GM12878 (cell line): ENCODE results near the gene TRPM7. TPM values are rescaled to one million over a fixed set of nuclear protein-coding genes. Genes with fewer than 3 reads are reported as not detected.

ENCODE experiments used
- ATAC-seq: fragments of 200-7000 bp; cut with Tn5 transposase; 3 replicates; pipeline ENCODE4 v1.9.1; 2020; ENCODE audit warnings: mild to moderate bottlenecking, moderate library complexity
- BruUV-seq: library from RNA; stranded (reverse); fragments of 400-500 nt; replicated peaks from 2 replicates; lab custom pipeline; 2021; lab: Mats Ljungman, UMichigan
- CTCF ChIA-PET: fragments of 300-600 bp; sonication (Branson Sonifier 250); formaldehyde crosslinking; extraction: SDS; loops from one replicate; lab custom pipeline; 2021; ENCODE audit warnings: inconsistent platforms; lab: Yijun Ruan, JAX
- POLR2A ChIA-PET: fragments of 350-600 bp; formaldehyde crosslinking; extraction: SDS; loops from one replicate; lab custom pipeline; 2021; ENCODE audit warnings: inconsistent platforms; lab: Charles Lee
- RAD21 ChIA-PET: fragments of 300-600 bp; sonication (Branson Sonifier 250); formaldehyde crosslinking; loops from one replicate; lab custom pipeline; 2023; ENCODE audit warnings: antibody characterized with exemption; ENCODE audit not compliant: unreplicated experiment; lab: Charles Lee
- SMC1A ChIA-PET: fragments of 300-600 bp; sonication (Branson Sonifier 250); formaldehyde crosslinking; loops from one replicate; lab custom pipeline; 2023; ENCODE audit not compliant: unreplicated experiment, uncharacterized antibody; lab: Charles Lee
- DNase-seq: peaks from one replicate; pipeline ENCODE4 v3.0.0-alpha.2; 2011; ENCODE audit warnings: low read depth, low spot score
- FAIRE-seq: peaks from 3 replicates; lab custom pipeline; 2011; peaks lifted over from hg19 to GRCh38; lab: Jason Lieb, UNC
- H2AFZ ChIP-seq: 2 replicates; pipeline ENCODE4 v1.6.0; 2011; ENCODE audit warnings: low read depth, low read length, control low read depth; ENCODE audit not compliant: control insufficient read depth
- H3K27ac ChIP-seq: 2 replicates; pipeline ENCODE4 v1.5.1; 2011; ENCODE audit warnings: control low read depth; ENCODE audit not compliant: control insufficient read depth, insufficient read depth
- H3K27me3 ChIP-seq, 2 experiments: replicated peaks in 1 of 2; 2 replicates each; pipeline versions ENCODE4 v1.6.0 to v1.6.1; 2011; ENCODE audit warnings: low read length in 1 of 2; ENCODE audit not compliant: control insufficient read depth in 2 of 2, insufficient read depth in 2 of 2
- H3K36me3 ChIP-seq, 2 experiments: 2 replicates each; pipeline ENCODE4 v1.5.1; 2011; ENCODE audit warnings: low read length in 1 of 2; ENCODE audit not compliant: control insufficient read depth in 2 of 2, insufficient read depth in 2 of 2
- H3K4me1 ChIP-seq: 2 replicates; pipeline ENCODE4 v1.6.1; 2011; ENCODE audit warnings: mild to moderate bottlenecking, low read length, moderate library complexity, mixed read lengths; ENCODE audit not compliant: control insufficient read depth, insufficient read depth
- H3K4me2 ChIP-seq: 2 replicates; pipeline ENCODE4 v1.6.0; 2011; ENCODE audit warnings: control low read depth; ENCODE audit not compliant: control insufficient read depth, insufficient read depth
- H3K4me3 ChIP-seq: fragments of 200-600 bp; sonication (generic); 2 replicates; pipeline ENCODE4 v1.5.1; 2016
- H3K79me2 ChIP-seq: 2 replicates; pipeline ENCODE4 v1.6.0; 2011; ENCODE audit warnings: low read length; ENCODE audit not compliant: control insufficient read depth, insufficient read depth
- H3K9ac ChIP-seq: 2 replicates; pipeline ENCODE4 v1.8.0; 2011; ENCODE audit warnings: low read length, control low read depth, mixed read lengths; ENCODE audit not compliant: control insufficient read depth, insufficient read depth
- H3K9me3 ChIP-seq: replicated peaks from 3 replicates; pipeline ENCODE4 v1.5.1; 2011; ENCODE audit warnings: mild to moderate bottlenecking, low read length; ENCODE audit not compliant: control insufficient read depth, insufficient read depth
- H4K20me1 ChIP-seq: 2 replicates; pipeline ENCODE4 v1.6.0; 2011; ENCODE audit not compliant: control insufficient read depth, insufficient read depth
- CHD4 ChIP-seq: fragments of 200-600 bp; sonication (generic); IDR thresholded peaks from 2 replicates; pipeline ENCODE4 v1.6.1; 2016; ENCODE audit warnings: mild to moderate bottlenecking
- EED ChIP-seq: sonication (generic); IDR thresholded peaks from 2 replicates; pipeline ENCODE4 v1.6.1; 2016; ENCODE audit warnings: antibody characterized with exemption, low read depth
- FOS ChIP-seq: IDR thresholded peaks from 3 replicates; pipeline ENCODE4 v1.6.1; 2011; ENCODE audit warnings: borderline replicate concordance; ENCODE audit not compliant: insufficient read length; ENCODE audit errors: extremely low read depth
- HDAC2 ChIP-seq: fragments of 200-600 bp; sonication (generic); IDR thresholded peaks from 2 replicates; pipeline ENCODE4 v1.6.1; 2017
- HDGF ChIP-seq: fragments of 450-650 bp; IDR thresholded peaks from 2 replicates; pipeline ENCODE4 v1.6.1; 2016; ENCODE audit warnings: antibody characterized with exemption
- IKZF1 ChIP-seq: fragments of 450-650 bp; conservative IDR thresholded peaks from 2 replicates; pipeline ENCODE4 v1.6.1; 2017; ENCODE audit warnings: antibody characterized with exemption, mild to moderate bottlenecking
- IRF4 ChIP-seq: IDR thresholded peaks from 2 replicates; pipeline ENCODE4 v1.6.1; 2011; ENCODE audit warnings: low read depth, low read length
- KAT2A ChIP-seq: conservative IDR thresholded peaks from 2 replicates; pipeline ENCODE4 v1.6.1; 2011; ENCODE audit warnings: low read depth, low read length; ENCODE audit not compliant: control insufficient read depth
- MEF2A ChIP-seq: IDR thresholded peaks from 2 replicates; pipeline ENCODE4 v1.6.1; 2011; ENCODE audit warnings: low read depth, mild to moderate bottlenecking, low read length, moderate library complexity; ENCODE audit not compliant: insufficient read depth
- MEF2B ChIP-seq: fragments of 450-650 bp; IDR thresholded peaks from 2 replicates; pipeline ENCODE4 v1.6.1; 2018; ENCODE audit warnings: mild to moderate bottlenecking, moderate library complexity; ENCODE audit not compliant: partially characterized antibody, poor library complexity, severe bottlenecking
- NRF1 ChIP-seq: conservative IDR thresholded peaks from 2 replicates; pipeline ENCODE4 v1.6.1; 2011; ENCODE audit warnings: mild to moderate bottlenecking, low read depth, low read length, improper control_type of control experiment
- RAD21 ChIP-seq: IDR thresholded peaks from 2 replicates; pipeline ENCODE4 v1.6.1; 2011; ENCODE audit warnings: mild to moderate bottlenecking, low read depth, low read length, moderate library complexity; ENCODE audit not compliant: insufficient read depth
- RB1 ChIP-seq: fragments of 450-650 bp; formaldehyde crosslinking; IDR thresholded peaks from 2 replicates; pipeline ENCODE4 v1.6.1; 2017; ENCODE audit warnings: mild to moderate bottlenecking, borderline replicate concordance
- RELA ChIP-seq: fragments of 450-650 bp; IDR thresholded peaks from 2 replicates; pipeline ENCODE4 v1.8.0; 2014; ENCODE audit warnings: borderline replicate concordance; ENCODE audit not compliant: partially characterized antibody
- SMAD1 ChIP-seq: fragments of 450-650 bp; IDR thresholded peaks from 2 replicates; pipeline ENCODE4 v1.6.1; 2018; ENCODE audit warnings: mild to moderate bottlenecking, low read depth; ENCODE audit not compliant: partially characterized antibody
- TCF7 ChIP-seq: IDR thresholded peaks from 2 replicates; pipeline ENCODE4 v1.6.1; 2014; ENCODE audit warnings: antibody characterized with exemption, borderline replicate concordance
- ZBED1 ChIP-seq: IDR thresholded peaks from 2 replicates; pipeline ENCODE4 v1.6.1; 2016; ENCODE audit warnings: borderline replicate concordance
- ZZZ3 ChIP-seq: IDR thresholded peaks from 2 replicates; pipeline ENCODE4 v1.6.1; 2011; ENCODE audit warnings: low read depth; ENCODE audit not compliant: control insufficient read depth, insufficient read length
- in situ Hi-C: fragments of 300-500 bp; cut with MboI; formaldehyde crosslinking; loops from 9 replicates; pipeline ENCODE4 v1.14.3; 2018; ENCODE audit warnings: mixed read lengths
- intact Hi-C: fragments of 100-400 bp; cut with micrococcal nuclease; formaldehyde crosslinking; loops from one replicate; pipeline ENCODE4 v1.14.2; 2022; ENCODE audit not compliant: unreplicated experiment
- polyA plus RNA-seq, 11 experiments: library from polyadenylated mRNA; depleted of rRNA in 4 of 11; unstranded in 6 of 11; stranded (reverse) in 5 of 11; fragments of >200 nt; fragmentation: Nextera tagmentation in 4 of 11; fragmentation: Illumina TruSeq in 1 of 11; extraction: Ambion mirVana in 4 of 11; extraction: Trizol in 1 of 11; gene quantifications; 1 replicate in 1 of 11; 2 replicates in 10 of 11; pipeline versions ENCODE4 v1.2.1 to v1.2.3, GENCODE V29; 2011 to 2016; ENCODE audit warnings: inconsistent platforms in 2 of 11, missing spikeins in 2 of 11, low read depth in 1 of 11
- total RNA-seq, 4 experiments: library from RNA; depleted of rRNA in 3 of 4; stranded (reverse); fragments of >200 nt in 3 of 4; fragmentation: Illumina TruSeq in 1 of 4; extraction: Trizol in 1 of 4; gene quantifications; 2 replicates each; pipeline versions ENCODE4 v1.2.1 to v1.2.3, GENCODE V29; 2013 to 2021
- TF ChIP-seq, protein P1 (sequence below), 3 experiments: IDR thresholded peaks in 2 of 3; conservative IDR thresholded peaks in 1 of 3; 2 replicates each; pipeline ENCODE4 v1.5.1; 2011; ENCODE audit warnings: low read depth in 3 of 3, low read length in 3 of 3, mild to moderate bottlenecking in 3 of 3, control low read depth in 2 of 3, moderate library complexity in 2 of 3, inconsistent platforms in 1 of 3, mixed read lengths in 1 of 3; ENCODE audit not compliant: control insufficient read depth in 2 of 3, insufficient read depth in 1 of 3; ENCODE audit errors: extremely low read depth in 1 of 3
- TF ChIP-seq, protein P2 (sequence below): fragments of 450-650 bp; IDR thresholded peaks from 2 replicates; pipeline ENCODE4 v1.6.1; 2017; ENCODE audit warnings: borderline replicate concordance
- TF ChIP-seq, protein P3 (sequence below): fragments of 450-650 bp; IDR thresholded peaks from 2 replicates; pipeline ENCODE4 v1.6.1; 2017; ENCODE audit warnings: low read depth, mild to moderate bottlenecking, moderate library complexity

Gene TRPM7
- total and polyA plus RNA-seq, 10 of the 15 experiments (the other 5 are each of a cell fraction or from before 2014, with no cell fraction given) = 4.5 to 49.7 (median 22.5) TPM

DNA sequence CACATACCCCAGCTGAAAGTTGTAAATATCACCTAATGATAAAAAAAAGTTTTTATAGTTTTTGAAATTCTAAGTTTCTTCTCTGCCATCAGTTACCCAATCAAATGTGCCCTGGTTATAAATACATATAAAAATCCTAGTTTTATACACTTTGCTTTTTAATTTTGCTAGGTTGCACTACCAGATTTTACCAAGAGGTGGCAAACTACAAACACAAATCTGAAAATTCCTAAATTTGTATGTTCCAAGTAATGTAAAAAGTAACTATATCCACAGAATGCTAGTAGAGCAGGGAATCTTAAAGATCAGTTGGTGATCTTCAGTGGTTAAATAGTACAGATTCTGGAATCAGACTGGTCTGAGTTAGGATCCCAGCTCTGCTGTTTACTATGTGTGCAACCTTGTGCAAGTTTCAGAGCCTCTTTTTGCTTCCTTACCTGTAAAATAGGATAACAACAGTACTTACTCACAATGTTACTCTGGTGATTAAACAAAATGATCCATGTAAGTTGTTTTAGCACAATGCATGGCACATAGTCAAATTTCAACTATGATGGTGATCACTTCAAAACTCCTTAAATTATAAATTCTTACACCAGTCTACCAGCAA lies 11.0 kb downstream of the TRPM7 start:
- Histone ChIP-seq H2AFZ (no peak overlapping the region), H3K9me3 (no peaks in the 10 kb centered on the region), H3K4me3 (no peak overlapping the region), H3K27me3 (no peaks in the 10 kb centered on the region), H3K9ac (no peak overlapping the region), H3K79me2 (peaks cover 71% of the 10 kb centered on the region), H3K4me2 (no peak overlapping the region), H3K27ac (no peak overlapping the region), H3K4me1 (peaks cover 5% of the 10 kb centered on the region), H3K36me3 (peaks cover 0 to 14% of the 10 kb centered on the region in 2 experiments), H4K20me1 (no peaks in the 10 kb centered on the region)
- ATAC-seq (peak; percentile 64), DNase-seq (peak; percentile 5), FAIRE-seq (no peak)
- POLR2A ChIA-PET = no interaction called here
- RAD21 ChIA-PET = interaction anchor here (1.0 to 3.2 kb wide), 8 partner anchors 8 to 212 kb away, joined by 3 to 13 read pairs (median 4); no protein-coding TSS in a partner anchor
- TSS peak; percentile 29 for BruUV-seq
- in situ Hi-C loops (loop anchor here (5.0 kb wide), 1 partner anchor 232 kb away; the partner anchor contains the start of gene AP4E1), intact Hi-C loops (loop anchor here (1.0 to 2.0 kb wide), 2 partner anchors 201 to 233 kb away; partner anchors contain the start of gene AP4E1)
- SMC1A ChIA-PET = interaction anchor here (0.6 to 5.6 kb wide), 15 partner anchors 9 to 231 kb away, joined by 3 to 28 read pairs (median 5); no protein-coding TSS in a partner anchor
- CTCF ChIA-PET = interaction anchor here (0.8 to 4.7 kb wide), 16 partner anchors 11 to 232 kb away, joined by 3 to 32 read pairs (median 4); partner anchors contain the start of gene TRPM7
- peak; percentile 39; the same call in 1 of the 2 replicates for TF ChIP-seq RB1
- TF ChIP-seq, protein P1, sequence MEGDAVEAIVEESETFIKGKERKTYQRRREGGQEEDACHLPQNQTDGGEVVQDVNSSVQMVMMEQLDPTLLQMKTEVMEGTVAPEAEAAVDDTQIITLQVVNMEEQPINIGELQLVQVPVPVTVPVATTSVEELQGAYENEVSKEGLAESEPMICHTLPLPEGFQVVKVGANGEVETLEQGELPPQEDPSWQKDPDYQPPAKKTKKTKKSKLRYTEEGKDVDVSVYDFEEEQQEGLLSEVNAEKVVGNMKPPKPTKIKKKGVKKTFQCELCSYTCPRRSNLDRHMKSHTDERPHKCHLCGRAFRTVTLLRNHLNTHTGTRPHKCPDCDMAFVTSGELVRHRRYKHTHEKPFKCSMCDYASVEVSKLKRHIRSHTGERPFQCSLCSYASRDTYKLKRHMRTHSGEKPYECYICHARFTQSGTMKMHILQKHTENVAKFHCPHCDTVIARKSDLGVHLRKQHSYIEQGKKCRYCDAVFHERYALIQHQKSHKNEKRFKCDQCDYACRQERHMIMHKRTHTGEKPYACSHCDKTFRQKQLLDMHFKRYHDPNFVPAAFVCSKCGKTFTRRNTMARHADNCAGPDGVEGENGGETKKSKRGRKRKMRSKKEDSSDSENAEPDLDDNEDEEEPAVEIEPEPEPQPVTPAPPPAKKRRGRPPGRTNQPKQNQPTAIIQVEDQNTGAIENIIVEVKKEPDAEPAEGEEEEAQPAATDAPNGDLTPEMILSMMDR (IDR thresholded peaks at IDR 0.05 in 2 of 3, conservative IDR thresholded peaks at IDR 0.05 in 1 of 3; ENCODE audit: control insufficient read depth in 2 of 3, extremely low read depth in 1 of 3, insufficient read depth in 1 of 3, low read depth in 3 of 3, low read length in 3 of 3) = peak; percentile 51 to 65 (median 58)
- 0 out of 2 replicates have a peak, but pooled peaks have one; percentile 23 for TF ChIP-seq IKZF1
- TF ChIP-seq EED = no peak
- TF ChIP-seq ZBED1 = no peak
- TF ChIP-seq HDGF = no peak
- TF ChIP-seq, protein P2, sequence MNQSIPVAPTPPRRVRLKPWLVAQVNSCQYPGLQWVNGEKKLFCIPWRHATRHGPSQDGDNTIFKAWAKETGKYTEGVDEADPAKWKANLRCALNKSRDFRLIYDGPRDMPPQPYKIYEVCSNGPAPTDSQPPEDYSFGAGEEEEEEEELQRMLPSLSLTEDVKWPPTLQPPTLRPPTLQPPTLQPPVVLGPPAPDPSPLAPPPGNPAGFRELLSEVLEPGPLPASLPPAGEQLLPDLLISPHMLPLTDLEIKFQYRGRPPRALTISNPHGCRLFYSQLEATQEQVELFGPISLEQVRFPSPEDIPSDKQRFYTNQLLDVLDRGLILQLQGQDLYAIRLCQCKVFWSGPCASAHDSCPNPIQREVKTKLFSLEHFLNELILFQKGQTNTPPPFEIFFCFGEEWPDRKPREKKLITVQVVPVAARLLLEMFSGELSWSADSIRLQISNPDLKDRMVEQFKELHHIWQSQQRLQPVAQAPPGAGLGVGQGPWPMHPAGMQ = no peak
- peak; percentile 58 for TF ChIP-seq RAD21
- 0 out of 2 replicates have a peak, but pooled peaks have one; percentile 44 for TF ChIP-seq TCF7
- TF ChIP-seq ZZZ3 = no peak
- TF ChIP-seq SMAD1 = no peak
- no peak for TF ChIP-seq KAT2A
- TF ChIP-seq MEF2A = no peak
- TF ChIP-seq, protein P3, sequence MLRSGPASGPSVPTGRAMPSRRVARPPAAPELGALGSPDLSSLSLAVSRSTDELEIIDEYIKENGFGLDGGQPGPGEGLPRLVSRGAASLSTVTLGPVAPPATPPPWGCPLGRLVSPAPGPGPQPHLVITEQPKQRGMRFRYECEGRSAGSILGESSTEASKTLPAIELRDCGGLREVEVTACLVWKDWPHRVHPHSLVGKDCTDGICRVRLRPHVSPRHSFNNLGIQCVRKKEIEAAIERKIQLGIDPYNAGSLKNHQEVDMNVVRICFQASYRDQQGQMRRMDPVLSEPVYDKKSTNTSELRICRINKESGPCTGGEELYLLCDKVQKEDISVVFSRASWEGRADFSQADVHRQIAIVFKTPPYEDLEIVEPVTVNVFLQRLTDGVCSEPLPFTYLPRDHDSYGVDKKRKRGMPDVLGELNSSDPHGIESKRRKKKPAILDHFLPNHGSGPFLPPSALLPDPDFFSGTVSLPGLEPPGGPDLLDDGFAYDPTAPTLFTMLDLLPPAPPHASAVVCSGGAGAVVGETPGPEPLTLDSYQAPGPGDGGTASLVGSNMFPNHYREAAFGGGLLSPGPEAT = no peak
- no peak for TF ChIP-seq FOS
- no peak for TF ChIP-seq HDAC2
- TF ChIP-seq CHD4 = no peak
- no peak for TF ChIP-seq MEF2B
- TF ChIP-seq NRF1 = no peak
- TF ChIP-seq IRF4 = no peak
- TF ChIP-seq RELA = peak; percentile 18
